Neural cell (in vitro differentiated cells): ENCODE data around the gene AP5Z1.

Source experiments
- POLR2AphosphoS5 ChIP-seq: IDR thresholded peaks from 2 replicates; pipeline ENCODE4 v1.6.1; 2012
- TF ChIP-seq, protein P1 (sequence below): fragments of 450-650 bp; IDR thresholded peaks from 2 replicates; pipeline ENCODE4 v1.5.1; 2014; ENCODE audit warnings: antibody characterized with exemption, mild to moderate bottlenecking, moderate library complexity; ENCODE audit not compliant: poor library complexity, severe bottlenecking

DNA sequence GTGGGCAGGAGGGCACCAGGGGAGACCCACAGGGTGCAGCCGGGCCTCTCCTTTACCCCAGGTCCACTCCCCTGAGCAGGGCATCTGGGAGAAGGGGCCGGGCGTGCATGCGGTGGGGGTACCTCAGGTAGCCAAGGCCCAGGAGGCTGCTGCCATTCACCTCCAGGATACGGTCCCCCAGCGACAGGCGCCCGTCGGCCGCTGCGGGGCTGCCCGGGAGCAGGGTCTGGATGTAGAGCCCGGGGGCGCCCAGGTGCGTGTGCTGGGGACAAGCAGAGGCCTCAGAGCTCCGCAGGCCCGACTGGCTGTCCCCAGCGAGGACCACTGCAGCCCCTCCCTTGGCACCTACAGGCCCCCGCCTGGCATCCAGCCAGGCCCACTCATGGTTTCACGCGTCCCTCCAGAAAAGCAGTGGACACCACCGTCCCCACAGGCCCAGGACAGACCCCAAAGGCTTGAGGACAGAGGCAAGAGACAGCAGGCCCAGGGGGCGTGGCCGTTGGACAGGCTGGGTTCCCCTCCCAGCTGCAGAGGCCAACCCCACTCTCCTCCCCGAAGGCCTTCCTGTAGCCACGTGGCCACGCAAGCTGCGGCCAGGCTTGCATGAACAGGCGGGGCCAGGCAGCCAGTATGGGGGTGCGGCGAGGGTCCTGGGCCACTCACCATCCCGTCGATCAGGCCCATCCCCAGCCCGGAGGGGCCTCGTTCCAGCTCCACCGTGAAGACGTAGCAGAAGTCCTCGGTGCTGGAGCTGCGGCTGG is 24.3 kb downstream of the AP5Z1 start:
- TF ChIP-seq, protein P1, sequence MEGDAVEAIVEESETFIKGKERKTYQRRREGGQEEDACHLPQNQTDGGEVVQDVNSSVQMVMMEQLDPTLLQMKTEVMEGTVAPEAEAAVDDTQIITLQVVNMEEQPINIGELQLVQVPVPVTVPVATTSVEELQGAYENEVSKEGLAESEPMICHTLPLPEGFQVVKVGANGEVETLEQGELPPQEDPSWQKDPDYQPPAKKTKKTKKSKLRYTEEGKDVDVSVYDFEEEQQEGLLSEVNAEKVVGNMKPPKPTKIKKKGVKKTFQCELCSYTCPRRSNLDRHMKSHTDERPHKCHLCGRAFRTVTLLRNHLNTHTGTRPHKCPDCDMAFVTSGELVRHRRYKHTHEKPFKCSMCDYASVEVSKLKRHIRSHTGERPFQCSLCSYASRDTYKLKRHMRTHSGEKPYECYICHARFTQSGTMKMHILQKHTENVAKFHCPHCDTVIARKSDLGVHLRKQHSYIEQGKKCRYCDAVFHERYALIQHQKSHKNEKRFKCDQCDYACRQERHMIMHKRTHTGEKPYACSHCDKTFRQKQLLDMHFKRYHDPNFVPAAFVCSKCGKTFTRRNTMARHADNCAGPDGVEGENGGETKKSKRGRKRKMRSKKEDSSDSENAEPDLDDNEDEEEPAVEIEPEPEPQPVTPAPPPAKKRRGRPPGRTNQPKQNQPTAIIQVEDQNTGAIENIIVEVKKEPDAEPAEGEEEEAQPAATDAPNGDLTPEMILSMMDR, result no peak
- TF ChIP-seq POLR2AphosphoS5, result no peak
